ENCODE measurements around the gene LUC7L. TPM values are rescaled to one million over a fixed set of nuclear protein-coding genes. Genes with fewer than 3 reads are reported as not detected.
"Not testable (repeated sequence)": the region's sequence is repeated elsewhere in the genome, so short reads cannot be mapped to it uniquely, and the experiment has no call there.

The LUC7L gene
- polyA plus RNA-seq, 2 of the 4 experiments (the other 2 are of a cell fraction), result 51.6 to 67.6 TPM

DNA sequence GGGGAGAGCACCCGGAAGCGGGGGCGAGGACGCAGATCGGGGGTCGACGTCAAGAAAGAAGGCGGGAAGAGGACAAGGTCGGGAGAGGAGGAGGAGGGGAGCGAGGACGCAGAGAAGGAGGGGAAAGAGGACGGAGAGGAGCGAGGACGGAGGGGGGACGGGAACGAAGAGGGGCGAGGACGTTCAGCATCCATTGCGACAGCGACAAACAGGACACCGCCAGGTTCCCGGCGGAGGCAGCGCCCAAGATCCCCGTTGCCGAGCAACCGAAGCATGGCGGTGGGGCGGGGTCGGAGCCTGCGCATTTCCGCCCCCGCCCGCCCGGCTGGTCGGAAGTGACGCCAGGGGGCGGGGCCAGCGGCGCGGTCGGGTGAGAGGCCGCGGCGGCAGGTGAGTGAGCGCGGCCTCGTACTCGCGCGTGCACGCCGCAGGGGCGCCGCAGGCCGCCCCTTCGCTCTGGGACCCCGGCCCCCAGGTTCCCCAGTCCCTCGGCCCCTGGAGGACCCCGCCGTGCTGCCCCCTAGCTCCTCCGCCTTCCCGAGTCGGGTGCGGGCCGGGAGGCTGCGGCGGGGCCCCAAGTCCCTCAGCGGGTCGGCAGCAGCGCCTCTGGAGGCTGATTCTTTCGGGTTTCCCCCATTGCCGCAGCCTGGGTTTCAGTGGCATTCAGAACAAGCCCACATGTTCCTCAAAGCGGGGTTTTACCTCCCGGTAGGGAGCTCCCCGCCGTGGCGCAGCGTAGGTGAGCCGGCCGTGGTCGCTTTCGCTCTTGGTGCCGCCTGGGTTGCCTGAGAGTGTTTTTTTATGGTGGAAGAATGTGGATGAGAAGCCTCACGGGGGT, 5.4 kb upstream of the LUC7L start, which contains the start of gene FAM234A (continued):
- TF ChIP-seq, protein P1, sequence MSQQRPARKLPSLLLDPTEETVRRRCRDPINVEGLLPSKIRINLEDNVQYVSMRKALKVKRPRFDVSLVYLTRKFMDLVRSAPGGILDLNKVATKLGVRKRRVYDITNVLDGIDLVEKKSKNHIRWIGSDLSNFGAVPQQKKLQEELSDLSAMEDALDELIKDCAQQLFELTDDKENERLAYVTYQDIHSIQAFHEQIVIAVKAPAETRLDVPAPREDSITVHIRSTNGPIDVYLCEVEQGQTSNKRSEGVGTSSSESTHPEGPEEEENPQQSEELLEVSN (IDR thresholded peaks at IDR 0.05; ENCODE audit: borderline replicate concordance, low read depth), result peak; percentile 91
- peak; percentile 74 for TF ChIP-seq POLR2A (IDR thresholded peaks at IDR 0.05; ENCODE audit: low read length)
- no peak for TF ChIP-seq ZSCAN20 (CRISPR knock-in tag; IDR thresholded peaks at IDR 0.05)
- TF ChIP-seq, protein P2, sequence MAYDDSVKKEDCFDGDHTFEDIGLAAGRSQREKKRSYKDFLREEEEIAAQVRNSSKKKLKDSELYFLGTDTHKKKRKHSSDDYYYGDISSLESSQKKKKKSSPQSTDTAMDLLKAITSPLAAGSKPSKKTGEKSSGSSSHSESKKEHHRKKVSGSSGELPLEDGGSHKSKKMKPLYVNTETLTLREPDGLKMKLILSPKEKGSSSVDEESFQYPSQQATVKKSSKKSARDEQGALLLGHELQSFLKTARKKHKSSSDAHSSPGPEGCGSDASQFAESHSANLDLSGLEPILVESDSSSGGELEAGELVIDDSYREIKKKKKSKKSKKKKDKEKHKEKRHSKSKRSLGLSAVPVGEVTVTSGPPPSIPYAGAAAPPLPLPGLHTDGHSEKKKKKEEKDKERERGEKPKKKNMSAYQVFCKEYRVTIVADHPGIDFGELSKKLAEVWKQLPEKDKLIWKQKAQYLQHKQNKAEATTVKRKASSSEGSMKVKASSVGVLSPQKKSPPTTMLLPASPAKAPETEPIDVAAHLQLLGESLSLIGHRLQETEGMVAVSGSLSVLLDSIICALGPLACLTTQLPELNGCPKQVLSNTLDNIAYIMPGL (CRISPR knock-in tag; IDR thresholded peaks at IDR 0.05; ENCODE audit: borderline replicate concordance), result 0 out of 2 replicates have a peak, but pooled peaks have one; percentile 18
- TF ChIP-seq HOXB5 (CRISPR knock-in tag; IDR thresholded peaks at IDR 0.05), result no peak
- peak; percentile 94 for TF ChIP-seq PHF8 (IDR thresholded peaks at IDR 0.05; ENCODE audit: borderline replicate concordance, low read depth)
- TF ChIP-seq RARB (CRISPR knock-in tag; IDR thresholded peaks at IDR 0.05), result peak; percentile 35; the same call in 1 of the 2 replicates
- TF ChIP-seq TFCP2L1 (CRISPR knock-in tag; IDR thresholded peaks at IDR 0.05), result peak; percentile 11; the same call in 1 of the 2 replicates
- peak; percentile 52; the same call in 1 of the 2 replicates for TF ChIP-seq HOXA7 (CRISPR knock-in tag; IDR thresholded peaks at IDR 0.05)
- 0 out of 3 replicates have a peak, but pooled peaks have one; percentile 19 for TF ChIP-seq SMC3 (IDR thresholded peaks at IDR 0.05)
- 0 out of 2 replicates have a peak, but pooled peaks have one; percentile 83 for TF ChIP-seq EHF (CRISPR knock-in tag; IDR thresholded peaks at IDR 0.05)

GRCh38 chr16:230949-231348, 1.7 kb upstream of the LUC7L start:
- Histone ChIP-seq H3K27ac (no peak overlapping the region), H3K9me3 (no peaks in the 10 kb centered on the region), H3K4me2 (no peak overlapping the region), H3K4me3 (no peak overlapping the region), H3K4me1 (peaks cover 15% of the 10 kb centered on the region)
- CTCF ChIA-PET, result interaction anchor here (0.6 to 0.7 kb wide), 2 partner anchors 15 to 61 kb away, joined by 3 read pairs; no protein-coding TSS in a partner anchor
- DNase-seq (ENCODE audit: low read depth in 1 of 2, low spot score in 1 of 2), result no peak
- no peak for ATAC-seq
- POLR2A ChIA-PET, result no interaction called here
- no peak for TF ChIP-seq ZC3H11A (IDR thresholded peaks at IDR 0.05)
- TF ChIP-seq TFCP2L1 (CRISPR knock-in tag; IDR thresholded peaks at IDR 0.05), result no peak
- TF ChIP-seq MAZ (IDR thresholded peaks at IDR 0.05; ENCODE audit: borderline replicate concordance, low read depth, low read length), result no peak
- TF ChIP-seq RARB (CRISPR knock-in tag; IDR thresholded peaks at IDR 0.05), result no peak
- TF ChIP-seq HOXA7 (CRISPR knock-in tag; IDR thresholded peaks at IDR 0.05), result no peak
- no peak for TF ChIP-seq MYC (IDR thresholded peaks at IDR 0.05; ENCODE audit: borderline replicate concordance, low read length)
- no peak for FAIRE-seq
- 92% methylated on average over 18 of the region's 22 CpGs for WGBS (ENCODE audit: missing lambda C conversion rate)

DNA sequence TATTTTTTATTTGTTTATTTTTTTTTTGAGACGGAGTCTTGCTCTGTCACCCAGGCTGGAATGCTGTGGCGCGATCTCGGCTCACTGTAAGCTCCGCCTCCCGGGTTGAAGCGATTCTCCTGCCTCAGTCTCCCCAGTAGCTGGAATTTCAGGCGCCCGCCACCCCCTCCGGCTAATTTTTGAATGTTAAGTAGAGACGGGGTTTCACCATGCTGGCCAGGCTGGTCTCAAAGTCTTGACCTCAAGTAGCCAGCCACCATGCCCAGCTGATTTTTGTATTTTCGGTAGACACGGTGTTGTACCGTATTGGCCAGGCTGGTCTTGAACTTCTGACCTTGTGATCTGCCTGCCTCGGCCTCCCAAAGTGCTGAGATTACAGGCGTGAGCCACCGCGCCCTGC, 1.1 kb upstream of the LUC7L start:
- H3K4me2 ChIP-seq; ATAC-seq; FAIRE-seq; H3K9me3 ChIP-seq; DNase-seq (ENCODE audit: low read depth in 1 of 2, low spot score in 1 of 2); POLR2A ChIA-PET; H3K27ac ChIP-seq; H3K4me3 ChIP-seq: not testable (repeated sequence)
- 83% methylated on average over 18 of the region's 18 CpGs for WGBS (ENCODE audit: missing lambda C conversion rate)
- peaks cover 15% of the 10 kb centered on the region for H3K4me1 ChIP-seq
- CTCF ChIA-PET, result interaction anchor here (0.7 kb wide), 1 partner anchor 62 kb away, joined by 3 read pairs; no protein-coding TSS in a partner anchor

GRCh38 chr16:229731-230281, 557 bp upstream of the LUC7L start:
- ChIA-PET CTCF (interaction anchor here (0.5 to 1.0 kb wide), 2 partner anchors 12 to 109 kb away, joined by 3 to 4 read pairs; no protein-coding TSS in a partner anchor), POLR2A (no interaction called here)
- peak overlapping the region; percentile 86 for H3K4me2 ChIP-seq
- no peak for DNase-seq (ENCODE audit: low read depth in 1 of 2, low spot score in 1 of 2)
- WGBS (ENCODE audit: missing lambda C conversion rate), result 66% methylated on average over 22 of the region's 22 CpGs
- TF ChIP-seq MAFK (IDR thresholded peaks at IDR 0.05; ENCODE audit: partially characterized antibody), result peak; percentile 24
- no peak for TF ChIP-seq RAD21 (conservative IDR thresholded peaks at IDR 0.05 in 1 of 2, IDR thresholded peaks at IDR 0.05 in 1 of 2)
- no peak for ATAC-seq
- peaks cover 15% of the 10 kb centered on the region for H3K4me1 ChIP-seq
- no peak for FAIRE-seq
- H3K4me3 ChIP-seq, result peak overlapping the region; percentile 75
- H3K9me3 ChIP-seq, result no peaks in the 10 kb centered on the region
- peak overlapping the region; percentile 95 to 98 for H3K27ac ChIP-seq
